Measurements from ENCODE around the gene PPP1R15B.
A peak's percentile ranks its signal among the peaks of the same experiment; 100 is the strongest.

PPP1R15B gene

GRCh38 chr1:204439621-204440375 is 28.2 kb upstream of the PPP1R15B start:
- no peak overlapping the region for H3K4me3 Mint-ChIP-seq
- DNase-seq (ENCODE audit: low spot score in 2 of 2) (no peak), ATAC-seq (replicated peaks; ENCODE audit: extremely low read depth, poor library complexity, severe bottlenecking) (no peak)
- H3K9me3 Mint-ChIP-seq: no peaks in the 10 kb centered on the region
- peaks cover 29% of the 10 kb centered on the region for H3K36me3 Mint-ChIP-seq (ENCODE audit: insufficient read depth)
- no peaks in the 10 kb centered on the region for H3K4me1 Mint-ChIP-seq
- H3K27ac Mint-ChIP-seq (ENCODE audit: low read depth): no peak overlapping the region
- no peaks in the 10 kb centered on the region for H3K27me3 Mint-ChIP-seq

GRCh38 chr1:204438628-204439027 is 27.0 kb upstream of the PPP1R15B start:
- Mint-ChIP-seq H3K27me3 (no peaks in the 10 kb centered on the region), H3K4me3 (no peak overlapping the region), H3K27ac (ENCODE audit: low read depth) (no peak overlapping the region), H3K36me3 (ENCODE audit: insufficient read depth) (peaks cover 29% of the 10 kb centered on the region), H3K4me1 (no peaks in the 10 kb centered on the region), H3K9me3 (no peaks in the 10 kb centered on the region)
- no peak for ATAC-seq (replicated peaks; ENCODE audit: extremely low read depth, poor library complexity, severe bottlenecking)
- no peak for DNase-seq (ENCODE audit: low spot score in 2 of 2)

- no peaks in the 10 kb centered on the region for H3K9me3 Mint-ChIP-seq
- H3K36me3 Mint-ChIP-seq (ENCODE audit: insufficient read depth): peaks cover 31% of the 10 kb centered on the region
- H3K27me3 Mint-ChIP-seq: no peaks in the 10 kb centered on the region
- ATAC-seq (replicated peaks; ENCODE audit: extremely low read depth, poor library complexity, severe bottlenecking) (no peak), DNase-seq (ENCODE audit: low spot score in 2 of 2) (no peak)
- H3K27ac Mint-ChIP-seq (ENCODE audit: low read depth): no peak overlapping the region
- H3K4me3 Mint-ChIP-seq: no peak overlapping the region
- no peaks in the 10 kb centered on the region for H3K4me1 Mint-ChIP-seq
These were observed 26.4 kb upstream of the PPP1R15B start for GRCh38 chr1:204437796-204438570.

GRCh38 chr1:204435872-204436271 is 24.3 kb upstream of the PPP1R15B start:
- ATAC-seq (replicated peaks; ENCODE audit: extremely low read depth, poor library complexity, severe bottlenecking) (no peak), DNase-seq (ENCODE audit: low spot score in 2 of 2) (no peak)
- H3K9me3 Mint-ChIP-seq: no peaks in the 10 kb centered on the region
- no peak overlapping the region for H3K4me3 Mint-ChIP-seq
- H3K27ac Mint-ChIP-seq (ENCODE audit: low read depth): peak overlapping the region; percentile 32
- H3K4me1 Mint-ChIP-seq: peaks cover 11% of the 10 kb centered on the region
- H3K27me3 Mint-ChIP-seq: no peaks in the 10 kb centered on the region
- peaks cover 35% of the 10 kb centered on the region for H3K36me3 Mint-ChIP-seq (ENCODE audit: insufficient read depth)

GRCh38 chr1:204435381-204435831 is 23.8 kb upstream of the PPP1R15B start:
- peaks cover 32% of the 10 kb centered on the region for H3K36me3 Mint-ChIP-seq (ENCODE audit: insufficient read depth)
- ATAC-seq (replicated peaks; ENCODE audit: extremely low read depth, poor library complexity, severe bottlenecking) (no peak), DNase-seq (ENCODE audit: low spot score in 2 of 2) (no peak)
- peaks cover 11% of the 10 kb centered on the region for H3K4me1 Mint-ChIP-seq
- H3K27ac Mint-ChIP-seq (ENCODE audit: low read depth): peak overlapping the region; percentile 32
- no peak overlapping the region for H3K4me3 Mint-ChIP-seq
- H3K9me3 Mint-ChIP-seq: no peaks in the 10 kb centered on the region
- H3K27me3 Mint-ChIP-seq: no peaks in the 10 kb centered on the region

GRCh38 chr1:204434116-204434755 is 22.6 kb upstream of the PPP1R15B start:
- H3K9me3 Mint-ChIP-seq: no peaks in the 10 kb centered on the region
- no peak overlapping the region for H3K27ac Mint-ChIP-seq (ENCODE audit: low read depth)
- DNase-seq (ENCODE audit: low spot score in 2 of 2) (no peak), ATAC-seq (replicated peaks; ENCODE audit: extremely low read depth, poor library complexity, severe bottlenecking) (no peak)
- peaks cover 30% of the 10 kb centered on the region for H3K36me3 Mint-ChIP-seq (ENCODE audit: insufficient read depth)
- no peaks in the 10 kb centered on the region for H3K27me3 Mint-ChIP-seq
- H3K4me3 Mint-ChIP-seq: no peak overlapping the region
- peaks cover 11% of the 10 kb centered on the region for H3K4me1 Mint-ChIP-seq

GRCh38 chr1:204432708-204433107 is 21.1 kb upstream of the PPP1R15B start:
- ATAC-seq (replicated peaks; ENCODE audit: extremely low read depth, poor library complexity, severe bottlenecking): no peak
- no peaks in the 10 kb centered on the region for H3K27me3 Mint-ChIP-seq
- no peak overlapping the region for H3K27ac Mint-ChIP-seq (ENCODE audit: low read depth)

GRCh38 chr1:204431310-204432184 is 19.9 kb upstream of the PPP1R15B start:
- DNase-seq (ENCODE audit: low spot score in 2 of 2) (peak; percentile 55 to 77), ATAC-seq (replicated peaks; ENCODE audit: extremely low read depth, poor library complexity, severe bottlenecking) (no peak)
- Mint-ChIP-seq H3K4me3 (no peak overlapping the region), H3K36me3 (ENCODE audit: insufficient read depth) (peaks cover 25% of the 10 kb centered on the region), H3K9me3 (no peaks in the 10 kb centered on the region), H3K27me3 (no peaks in the 10 kb centered on the region), H3K27ac (ENCODE audit: low read depth) (no peak overlapping the region), H3K4me1 (peaks cover 11% of the 10 kb centered on the region)

More at GRCh38 chr1:204432708-204433107, 21.1 kb upstream of the PPP1R15B start:
- Mint-ChIP-seq H3K4me1 (peaks cover 11% of the 10 kb centered on the region), H3K4me3 (no peak overlapping the region), H3K36me3 (ENCODE audit: insufficient read depth) (peaks cover 27% of the 10 kb centered on the region), H3K9me3 (no peaks in the 10 kb centered on the region)
- no peak for DNase-seq (ENCODE audit: low spot score in 2 of 2)

GRCh38 chr1:204429746-204430145 is 18.1 kb upstream of the PPP1R15B start:
- DNase-seq (ENCODE audit: low spot score in 2 of 2) (no peak), ATAC-seq (replicated peaks; ENCODE audit: extremely low read depth, poor library complexity, severe bottlenecking) (no peak)
- H3K4me1 Mint-ChIP-seq: peaks cover 16% of the 10 kb centered on the region
- H3K9me3 Mint-ChIP-seq: no peaks in the 10 kb centered on the region
- no peaks in the 10 kb centered on the region for H3K27me3 Mint-ChIP-seq
- peaks cover 32% of the 10 kb centered on the region for H3K36me3 Mint-ChIP-seq (ENCODE audit: insufficient read depth)
- H3K4me3 Mint-ChIP-seq: no peak overlapping the region
- H3K27ac Mint-ChIP-seq (ENCODE audit: low read depth): no peak overlapping the region

- ATAC-seq (replicated peaks; ENCODE audit: extremely low read depth, poor library complexity, severe bottlenecking) (no peak), DNase-seq (ENCODE audit: low spot score in 2 of 2) (no peak)
- no peak overlapping the region for H3K27ac Mint-ChIP-seq (ENCODE audit: low read depth)
- peaks cover 16% of the 10 kb centered on the region for H3K4me1 Mint-ChIP-seq
- H3K27me3 Mint-ChIP-seq: no peaks in the 10 kb centered on the region
- no peak overlapping the region for H3K4me3 Mint-ChIP-seq
- no peaks in the 10 kb centered on the region for H3K9me3 Mint-ChIP-seq
- peaks cover 19% of the 10 kb centered on the region for H3K36me3 Mint-ChIP-seq (ENCODE audit: insufficient read depth)
These were observed 15.5 kb upstream of the PPP1R15B start for GRCh38 chr1:204426971-204427701.

- Mint-ChIP-seq H3K9me3 (no peaks in the 10 kb centered on the region), H3K36me3 (ENCODE audit: insufficient read depth) (peaks cover 21% of the 10 kb centered on the region), H3K27me3 (no peaks in the 10 kb centered on the region), H3K4me3 (no peak overlapping the region), H3K4me1 (peaks cover 10% of the 10 kb centered on the region), H3K27ac (ENCODE audit: low read depth) (peak overlapping the region; percentile 8)
- no peak for ATAC-seq (replicated peaks; ENCODE audit: extremely low read depth, poor library complexity, severe bottlenecking)
- no peak for DNase-seq (ENCODE audit: low spot score in 2 of 2)
These were observed 14.9 kb upstream of the PPP1R15B start for GRCh38 chr1:204426474-204426873.
